T-helper 22 cell (primary cell): Measurements from ENCODE around the gene PI4K2A.

Experiments used
- DNase-seq: peaks from one replicate; pipeline ENCODE4 v3.0.0-alpha.2; 2020; ENCODE audit warnings: low read depth

The PI4K2A gene

GRCh38 chr10:97707134-97707861, 66.8 kb downstream of the PI4K2A start:
- DNase-seq: no peak

GRCh38 chr10:97708167-97708566, 67.7 kb downstream of the PI4K2A start:
- no peak for DNase-seq

- no peak for DNase-seq
Measured at GRCh38 chr10:97708976-97709946, 68.8 kb downstream of the PI4K2A start.

GRCh38 chr10:97711640-97712572, 71.4 kb downstream of the PI4K2A start:
- DNase-seq: no peak

GRCh38 chr10:97713339-97713825, 72.9 kb downstream of the PI4K2A start, which contains the start of gene MARVELD1:
Gene MARVELD1, plus strand, starts transcription at chr10:97713730. Its CDS starts 147 bp downstream, at chr10:97713877.
- DNase-seq: no peak

GRCh38 chr10:97713826-97714400, 73.4 kb downstream of the PI4K2A start:
- peak; percentile 37 for DNase-seq

- DNase-seq: no peak
Measured at GRCh38 chr10:97714401-97715258, 74.2 kb downstream of the PI4K2A start.

GRCh38 chr10:97715259-97715874, 74.9 kb downstream of the PI4K2A start:
- no peak for DNase-seq

GRCh38 chr10:97717627-97718026, 77.2 kb downstream of the PI4K2A start:
- DNase-seq: no peak

- DNase-seq: no peak
Measured at GRCh38 chr10:97718178-97718577, 77.7 kb downstream of the PI4K2A start.

- no peak for DNase-seq
Measured at GRCh38 chr10:97718659-97719142, 78.2 kb downstream of the PI4K2A start.

- DNase-seq: no peak
Measured at GRCh38 chr10:97719602-97720001, 79.1 kb downstream of the PI4K2A start.

- no peak for DNase-seq
Measured at GRCh38 chr10:97721871-97722780, 81.7 kb downstream of the PI4K2A start.

GRCh38 chr10:97723001-97723400, 82.5 kb downstream of the PI4K2A start:
- no peak for DNase-seq

- DNase-seq: no peak
Measured at GRCh38 chr10:97724341-97724941, 84.0 kb downstream of the PI4K2A start.
